Colonic mucosa (tissue), 4 donors: Measurements from ENCODE around the gene PSMB7. TPM values are rescaled to one million over a fixed set of nuclear protein-coding genes. Genes with fewer than 3 reads are reported as not detected.

Experiments
- DNase-seq: peaks from one replicate; pipeline ENCODE4 v3.0.0-alpha.2; 2020
- H3K27ac ChIP-seq: fragments of 200-600 bp; one replicate; pipeline ENCODE4 v1.8.0; 2021
- H3K27me3 ChIP-seq: fragments of 200-600 bp; one replicate; pipeline ENCODE4 v1.8.0; 2021
- H3K36me3 ChIP-seq: fragments of 200-600 bp; one replicate; pipeline ENCODE4 v1.8.0; 2021
- H3K4me1 ChIP-seq: fragments of 200-600 bp; one replicate; pipeline ENCODE4 v1.8.0; 2021; ENCODE audit warnings: mild to moderate bottlenecking
- H3K4me3 ChIP-seq: fragments of 200-600 bp; one replicate; pipeline ENCODE4 v1.8.0; 2021
- H3K9ac ChIP-seq, 2 donors: one replicate each; pipeline ENCODE4 v1.7.0; 2013; ENCODE audit warnings: control low read depth in 2 of 2, low read depth in 2 of 2, low read length in 2 of 2
- H3K9me3 ChIP-seq: fragments of 200-600 bp; one replicate; pipeline ENCODE4 v1.8.0; 2021
- intact Hi-C: fragments of 100-400 bp; cut with DNase I; formaldehyde crosslinking; loops from one replicate; pipeline ENCODE4 v1.14.1; 2022
- total RNA-seq, 2 donors: library from RNA; stranded (reverse); fragmentation: NEBNext Ultra II Directional in 1 of 2; extraction: Animal tissue kit (Norgen Biotek cat#: 25700) in 1 of 2; gene quantifications; one replicate each; pipeline ENCODE4 v1.2.1, GENCODE V29; 2021
- TF ChIP-seq, protein P1 (sequence below): fragments of 200-600 bp; IDR thresholded peaks from one replicate; pipeline ENCODE4 v1.8.0; 2022; ENCODE audit warnings: antibody characterized with exemption, mild to moderate bottlenecking
- donor health status: healthy.
- donor health status: DM: no; HTN: no; CAD: no.
- donor health status: DM: no; HTN: no; CAD: no.

Gene PSMB7
- total RNA-seq, 2 donors from 2014 or later: 89.8 to 136 TPM

DNA sequence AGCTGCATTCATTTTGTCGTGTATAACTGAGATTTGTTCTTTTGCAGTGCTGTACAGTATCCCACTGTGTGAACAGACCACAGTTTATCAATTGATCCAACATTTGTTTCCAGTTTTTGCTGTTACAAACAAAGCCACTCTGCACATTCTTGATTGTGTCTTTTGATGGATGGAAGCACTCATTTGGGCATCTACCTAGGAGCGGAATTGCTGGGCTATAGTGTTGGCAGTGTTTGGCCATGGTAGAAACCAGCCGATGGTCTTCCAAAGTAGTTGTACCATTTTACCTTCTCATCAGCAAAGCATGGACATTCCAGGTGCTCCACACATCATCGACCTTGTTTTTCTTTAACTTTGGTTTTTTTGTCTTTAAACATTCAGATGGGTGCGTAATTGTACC is 77.7 kb downstream of the PSMB7 start:
- no peaks in the 10 kb centered on the region for H3K36me3 ChIP-seq

DNA sequence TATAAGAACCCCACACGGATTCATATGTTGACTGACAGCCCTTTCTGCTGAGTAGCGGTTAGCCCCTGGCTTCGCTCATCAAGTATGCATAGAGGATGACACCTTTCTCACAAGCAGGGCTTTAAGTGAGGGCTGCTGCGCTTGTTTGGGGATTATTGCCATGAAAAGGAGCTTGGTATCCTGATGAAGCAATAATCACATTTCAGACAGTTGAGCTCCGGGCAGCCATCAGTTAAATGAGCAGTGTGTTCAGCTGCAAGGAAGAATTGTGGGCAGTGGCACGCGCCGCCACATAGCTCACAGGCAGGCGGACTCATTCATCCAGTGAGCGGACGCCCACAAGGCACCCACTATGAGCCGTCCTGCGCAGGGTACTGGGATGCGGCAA is 79.9 kb downstream of the PSMB7 start:
- Histone ChIP-seq H3K9ac (no peak overlapping the region), H3K4me1 (no peaks in the 10 kb centered on the region), H3K27me3 (no peaks in the 10 kb centered on the region), H3K9me3 (no peaks in the 10 kb centered on the region), H3K4me3 (no peak overlapping the region), H3K27ac (no peak overlapping the region), H3K36me3 (peaks cover 4% of the 10 kb centered on the region)
- TF ChIP-seq, protein P1, sequence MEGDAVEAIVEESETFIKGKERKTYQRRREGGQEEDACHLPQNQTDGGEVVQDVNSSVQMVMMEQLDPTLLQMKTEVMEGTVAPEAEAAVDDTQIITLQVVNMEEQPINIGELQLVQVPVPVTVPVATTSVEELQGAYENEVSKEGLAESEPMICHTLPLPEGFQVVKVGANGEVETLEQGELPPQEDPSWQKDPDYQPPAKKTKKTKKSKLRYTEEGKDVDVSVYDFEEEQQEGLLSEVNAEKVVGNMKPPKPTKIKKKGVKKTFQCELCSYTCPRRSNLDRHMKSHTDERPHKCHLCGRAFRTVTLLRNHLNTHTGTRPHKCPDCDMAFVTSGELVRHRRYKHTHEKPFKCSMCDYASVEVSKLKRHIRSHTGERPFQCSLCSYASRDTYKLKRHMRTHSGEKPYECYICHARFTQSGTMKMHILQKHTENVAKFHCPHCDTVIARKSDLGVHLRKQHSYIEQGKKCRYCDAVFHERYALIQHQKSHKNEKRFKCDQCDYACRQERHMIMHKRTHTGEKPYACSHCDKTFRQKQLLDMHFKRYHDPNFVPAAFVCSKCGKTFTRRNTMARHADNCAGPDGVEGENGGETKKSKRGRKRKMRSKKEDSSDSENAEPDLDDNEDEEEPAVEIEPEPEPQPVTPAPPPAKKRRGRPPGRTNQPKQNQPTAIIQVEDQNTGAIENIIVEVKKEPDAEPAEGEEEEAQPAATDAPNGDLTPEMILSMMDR: no peak
- intact Hi-C loops: no loop called here
- no peak for DNase-seq

More for the DNA sequence above, 77.7 kb downstream of the PSMB7 start:
- intact Hi-C loops: no loop called here
- Histone ChIP-seq H3K27ac (no peak overlapping the region), H3K9ac (no peak overlapping the region), H3K9me3 (no peaks in the 10 kb centered on the region), H3K27me3 (no peaks in the 10 kb centered on the region), H3K4me3 (no peak overlapping the region), H3K4me1 (no peaks in the 10 kb centered on the region)
- TF ChIP-seq, protein P1: no peak
- no peak for DNase-seq

DNA sequence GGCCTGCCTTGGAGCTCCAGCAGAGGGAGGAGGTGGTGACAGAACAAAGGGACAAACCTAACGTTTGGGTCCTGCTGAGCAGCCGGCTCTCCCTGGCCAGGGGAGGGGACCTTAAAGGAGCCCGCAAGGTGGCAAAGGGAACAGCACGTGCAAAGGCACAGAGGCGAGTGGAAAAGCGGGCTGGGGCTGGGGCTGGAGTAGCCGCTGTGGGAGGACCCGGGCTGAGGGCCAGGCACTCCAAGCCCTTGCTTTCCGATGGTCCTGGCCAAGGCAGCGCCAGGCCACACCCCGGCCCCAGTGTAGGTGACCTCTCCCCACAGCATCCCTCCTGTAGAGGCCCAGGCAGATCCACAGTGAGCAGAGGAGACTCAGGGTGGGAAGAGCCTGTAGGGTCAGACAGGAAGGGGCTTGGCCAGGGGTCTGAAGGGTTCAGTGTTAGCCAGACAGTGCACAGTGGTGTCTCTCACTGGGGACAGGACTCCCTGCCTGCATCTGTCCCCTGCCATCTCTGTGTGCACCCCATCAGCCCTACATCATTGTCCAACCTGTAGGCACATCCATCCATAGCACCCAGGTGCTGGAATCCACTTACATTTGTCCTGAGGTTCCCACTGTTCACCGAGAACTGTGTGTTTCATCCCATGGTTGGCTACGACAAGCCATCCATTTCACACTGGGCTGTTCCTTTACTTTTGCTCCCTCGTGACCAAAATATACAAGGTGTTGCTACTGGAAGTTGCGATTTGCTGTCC is 80.5 kb downstream of the PSMB7 start:
- Histone ChIP-seq H3K27me3 (no peaks in the 10 kb centered on the region), H3K27ac (no peak overlapping the region), H3K4me3 (no peak overlapping the region), H3K36me3 (peaks cover 4% of the 10 kb centered on the region), H3K4me1 (no peaks in the 10 kb centered on the region), H3K9me3 (no peaks in the 10 kb centered on the region), H3K9ac (no peak overlapping the region)
- TF ChIP-seq, protein P1: no peak
- no peak for DNase-seq
- intact Hi-C loops: no loop called here

GRCh38 chr9:124333203-124333579 is 82.1 kb downstream of the PSMB7 start:
- intact Hi-C loops: no loop called here
- Histone ChIP-seq H3K27me3 (no peaks in the 10 kb centered on the region), H3K9me3 (no peaks in the 10 kb centered on the region), H3K9ac (no peak overlapping the region), H3K36me3 (peaks cover 10% of the 10 kb centered on the region), H3K27ac (no peak overlapping the region), H3K4me3 (no peak overlapping the region), H3K4me1 (no peaks in the 10 kb centered on the region)
- TF ChIP-seq, protein P1: no peak
- no peak for DNase-seq

- no peaks in the 10 kb centered on the region for H3K4me1 ChIP-seq
- DNase-seq: no peak
- peaks cover 10% of the 10 kb centered on the region for H3K36me3 ChIP-seq
- TF ChIP-seq, protein P1: no peak
- no peak overlapping the region for H3K4me3 ChIP-seq
- no peaks in the 10 kb centered on the region for H3K27me3 ChIP-seq
- H3K9ac ChIP-seq: no peak overlapping the region
- H3K27ac ChIP-seq: no peak overlapping the region
- intact Hi-C loops: no loop called here
- H3K9me3 ChIP-seq: no peaks in the 10 kb centered on the region
These were observed 82.7 kb downstream of the PSMB7 start for GRCh38 chr9:124332361-124333202.
